HEK293 (cell line): ENCODE data around the gene SLC35D3.

Source experiments
- CTCF ChIA-PET: fragments of 350-600 bp; formaldehyde crosslinking; extraction: SDS; loops from one replicate; lab custom pipeline; 2021; ENCODE audit warnings: antibody characterized with exemption; lab: Yijun Ruan, JAX
- POLR2A ChIA-PET: fragments of 300-600 bp; formaldehyde crosslinking; extraction: SDS; loops from one replicate; lab custom pipeline; 2020; ENCODE audit warnings: antibody characterized with exemption, inconsistent platforms; lab: Yijun Ruan, JAX
- H3K27ac ChIP-seq: fragments of 200-500 bp; sonication (Bioruptor generic); 2 replicates; pipeline ENCODE4 v1.5.1; 2014; ENCODE audit warnings: low read depth, low read length, control low read depth, inconsistent platforms; ENCODE audit errors: extremely low read depth
- H3K36me3 ChIP-seq, 2 experiments: fragments of 200-500 bp in 1 of 2; sonication (Bioruptor generic) in 1 of 2; 1 replicate in 1 of 2; 2 replicates in 1 of 2; pipeline ENCODE4 v1.5.1; 2014 to 2017; ENCODE audit warnings: inconsistent platforms in 2 of 2, low read length in 2 of 2; ENCODE audit not compliant: control insufficient read depth in 2 of 2, insufficient read depth in 1 of 2
- H3K4me1 ChIP-seq: fragments of 200-500 bp; sonication (Bioruptor generic); 2 replicates; pipeline ENCODE4 v1.5.1; 2014; ENCODE audit warnings: mild to moderate bottlenecking, low read length, inconsistent platforms; ENCODE audit not compliant: control insufficient read depth, insufficient read depth
- H3K4me3 ChIP-seq: 2 replicates; pipeline ENCODE4 v1.5.1; 2011; ENCODE audit warnings: low read depth, mild to moderate bottlenecking, control low read depth, low read length, moderate library complexity
- H3K9me3 ChIP-seq: fragments of 200-500 bp; sonication (Bioruptor generic); 2 replicates; pipeline ENCODE4 v1.5.1; 2014; ENCODE audit warnings: low read depth, low read length, inconsistent platforms; ENCODE audit not compliant: control insufficient read depth, insufficient read depth
- FEZF1 ChIP-seq: fragments of 450-650 bp; formaldehyde crosslinking; IDR thresholded peaks from 2 replicates; pipeline ENCODE4 v1.5.1; 2016; ENCODE audit warnings: missing biosample characterization, missing genetic modification characterization
- HOXC10 ChIP-seq: sonication (generic); formaldehyde crosslinking; IDR thresholded peaks from 2 replicates; pipeline ENCODE4 v1.8.1; 2023; ENCODE audit warnings: mild to moderate bottlenecking, missing genetic modification reagents
- KLF10 ChIP-seq: fragments of 450-650 bp; IDR thresholded peaks from 2 replicates; pipeline ENCODE4 v1.5.1; 2018; ENCODE audit warnings: missing biosample characterization, mild to moderate bottlenecking, missing genetic modification characterization
- MEIS1 ChIP-seq: sonication (generic); formaldehyde crosslinking; IDR thresholded peaks from 2 replicates; pipeline ENCODE4 v1.8.1; 2022; ENCODE audit warnings: missing genetic modification reagents, mild to moderate bottlenecking, borderline replicate concordance
- MZF1 ChIP-seq: fragments of 450-650 bp; formaldehyde crosslinking; IDR thresholded peaks from 2 replicates; pipeline ENCODE4 v1.5.1; 2017; ENCODE audit warnings: missing biosample characterization, missing genetic modification characterization, borderline replicate concordance
- TCF7L2 ChIP-seq: IDR thresholded peaks from 2 replicates; pipeline ENCODE4 v1.6.1; 2011; ENCODE audit warnings: low read depth, mild to moderate bottlenecking, inconsistent platforms, low read length, moderate library complexity, borderline replicate concordance
- TRIM28 ChIP-seq: IDR thresholded peaks from 2 replicates; pipeline ENCODE4 v1.6.1; 2011; ENCODE audit warnings: low read length, control low read depth, borderline replicate concordance
- YY2 ChIP-seq: fragments of 450-650 bp; formaldehyde crosslinking; IDR thresholded peaks from 2 replicates; pipeline ENCODE4 v1.5.1; 2016; ENCODE audit warnings: missing biosample characterization, missing genetic modification characterization
- ZFP41 ChIP-seq: fragments of 450-650 bp; formaldehyde crosslinking; IDR thresholded peaks from 2 replicates; pipeline ENCODE4 v1.5.1; 2016; ENCODE audit warnings: missing biosample characterization, missing genetic modification characterization, borderline replicate concordance
- ZNF140 ChIP-seq: fragments of 450-650 bp; formaldehyde crosslinking; IDR thresholded peaks from 2 replicates; pipeline ENCODE4 v1.5.1; 2016; ENCODE audit warnings: missing biosample characterization, missing genetic modification characterization
- ZNF302 ChIP-seq: fragments of 450-650 bp; formaldehyde crosslinking; IDR thresholded peaks from 2 replicates; pipeline ENCODE4 v1.5.1; 2016; ENCODE audit warnings: missing biosample characterization, missing genetic modification characterization, low read depth
- ZNF311 ChIP-seq: fragments of 450-650 bp; formaldehyde crosslinking; IDR thresholded peaks from 2 replicates; pipeline ENCODE4 v1.5.1; 2017; ENCODE audit warnings: missing biosample characterization, missing genetic modification characterization, borderline replicate concordance
- ZNF426 ChIP-seq: fragments of 450-650 bp; formaldehyde crosslinking; IDR thresholded peaks from 2 replicates; pipeline ENCODE4 v1.5.1; 2017; ENCODE audit warnings: missing biosample characterization, missing genetic modification characterization, mild to moderate bottlenecking, inconsistent platforms, moderate library complexity
- ZNF660 ChIP-seq: fragments of 450-650 bp; IDR thresholded peaks from 2 replicates; pipeline ENCODE4 v1.5.1; 2018; ENCODE audit warnings: missing biosample characterization, mild to moderate bottlenecking, missing genetic modification characterization
- ZNF664 ChIP-seq: fragments of 450-650 bp; formaldehyde crosslinking; IDR thresholded peaks from 2 replicates; pipeline ENCODE4 v1.5.1; 2016; ENCODE audit warnings: missing biosample characterization, missing genetic modification characterization
- ZNF670 ChIP-seq: fragments of 450-650 bp; formaldehyde crosslinking; IDR thresholded peaks from 2 replicates; pipeline ENCODE4 v1.5.1; 2016; ENCODE audit warnings: missing biosample characterization, missing genetic modification characterization, low read depth
- ZNF777 ChIP-seq: fragments of 450-650 bp; formaldehyde crosslinking; IDR thresholded peaks from 2 replicates; pipeline ENCODE4 v1.5.1; 2017; ENCODE audit warnings: missing biosample characterization, missing genetic modification characterization, borderline replicate concordance
- TF ChIP-seq, protein P1 (sequence below): fragments of 450-650 bp; formaldehyde crosslinking; IDR thresholded peaks from 2 replicates; pipeline ENCODE4 v1.5.1; 2017; ENCODE audit warnings: missing biosample characterization, missing genetic modification characterization
- TF ChIP-seq, protein P2 (sequence below): fragments of 450-650 bp; formaldehyde crosslinking; IDR thresholded peaks from 2 replicates; pipeline ENCODE4 v1.5.1; 2016; ENCODE audit warnings: missing biosample characterization, missing genetic modification characterization
- TF ChIP-seq, protein P3 (sequence below): fragments of 450-650 bp; formaldehyde crosslinking; IDR thresholded peaks from 2 replicates; pipeline ENCODE4 v1.5.1; 2016; ENCODE audit warnings: missing biosample characterization, missing genetic modification characterization
- TF ChIP-seq, protein P4 (sequence below): fragments of 450-650 bp; formaldehyde crosslinking; IDR thresholded peaks from 2 replicates; pipeline ENCODE4 v1.5.1; 2017; ENCODE audit warnings: missing biosample characterization, missing genetic modification characterization

SLC35D3 gene

DNA sequence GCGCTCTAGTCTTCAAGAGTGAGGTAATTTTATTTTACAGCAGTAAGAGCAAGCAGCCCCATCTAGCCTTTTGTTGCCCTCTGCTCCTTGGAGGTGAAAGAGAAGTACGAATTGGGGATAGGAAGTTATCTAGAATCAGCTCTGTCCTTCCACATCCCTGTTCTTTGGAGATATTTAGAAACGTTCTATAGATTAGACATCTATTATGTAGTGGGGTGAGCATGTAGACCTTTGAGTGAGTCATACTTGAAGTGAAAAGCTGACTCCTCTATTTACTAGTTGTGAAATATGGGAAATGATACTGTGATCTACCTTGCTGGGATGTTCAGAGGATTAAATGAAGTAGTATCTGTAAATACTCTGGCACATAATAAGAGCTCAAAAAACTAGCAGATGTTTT is 36.0 kb upstream of the SLC35D3 start:
- H3K9me3 ChIP-seq: no peaks in the 10 kb centered on the region
- H3K4me3 ChIP-seq: no peak overlapping the region
- H3K36me3 ChIP-seq: no peaks in the 10 kb centered on the region
- CTCF ChIA-PET: interaction anchor here (0.6 to 7.5 kb wide), 3 partner anchors 11 to 568 kb away, joined by 3 to 33 read pairs (median 3); no protein-coding TSS in a partner anchor
- H3K4me1 ChIP-seq: peaks cover 24% of the 10 kb centered on the region
- TF ChIP-seq ZNF664 (peak; percentile 84), ZNF670 (tag by site-specific recombination) (no peak)
- POLR2A ChIA-PET: no interaction called here
- H3K27ac ChIP-seq: no peak overlapping the region

DNA sequence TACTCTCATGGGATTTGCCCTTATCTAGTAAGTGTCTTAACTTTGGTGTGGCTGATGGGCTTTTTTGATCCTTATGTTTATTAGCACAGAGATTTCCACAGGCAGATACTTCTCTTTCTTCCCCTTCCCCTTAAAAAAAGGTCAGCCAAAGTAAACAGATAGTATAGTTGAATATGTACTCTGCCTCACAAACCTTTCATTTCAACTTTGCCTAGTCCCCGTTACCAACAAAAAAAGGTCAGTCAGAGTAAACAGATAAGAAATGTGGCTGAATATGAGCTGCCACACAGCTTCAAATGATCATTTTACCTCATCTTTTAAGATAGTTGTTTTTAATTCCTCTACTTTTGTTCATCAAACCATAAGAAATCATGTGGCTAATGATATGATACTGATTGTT is 34.1 kb upstream of the SLC35D3 start:
- peak; percentile 86 for TF ChIP-seq TCF7L2
- TF ChIP-seq ZNF426: no peak
- peak; percentile 52; the same call in 1 of the 2 replicates for TF ChIP-seq TRIM28
- TF ChIP-seq, protein P1, sequence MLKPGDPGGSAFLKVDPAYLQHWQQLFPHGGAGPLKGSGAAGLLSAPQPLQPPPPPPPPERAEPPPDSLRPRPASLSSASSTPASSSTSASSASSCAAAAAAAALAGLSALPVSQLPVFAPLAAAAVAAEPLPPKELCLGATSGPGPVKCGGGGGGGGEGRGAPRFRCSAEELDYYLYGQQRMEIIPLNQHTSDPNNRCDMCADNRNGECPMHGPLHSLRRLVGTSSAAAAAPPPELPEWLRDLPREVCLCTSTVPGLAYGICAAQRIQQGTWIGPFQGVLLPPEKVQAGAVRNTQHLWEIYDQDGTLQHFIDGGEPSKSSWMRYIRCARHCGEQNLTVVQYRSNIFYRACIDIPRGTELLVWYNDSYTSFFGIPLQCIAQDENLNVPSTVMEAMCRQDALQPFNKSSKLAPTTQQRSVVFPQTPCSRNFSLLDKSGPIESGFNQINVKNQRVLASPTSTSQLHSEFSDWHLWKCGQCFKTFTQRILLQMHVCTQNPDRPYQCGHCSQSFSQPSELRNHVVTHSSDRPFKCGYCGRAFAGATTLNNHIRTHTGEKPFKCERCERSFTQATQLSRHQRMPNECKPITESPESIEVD (tag by site-specific recombination): peak; percentile 85
- peak; percentile 88 for TF ChIP-seq FEZF1 (tag by site-specific recombination)
- Histone ChIP-seq H3K9me3 (no peaks in the 10 kb centered on the region), H3K36me3 (no peaks in the 10 kb centered on the region), H3K27ac (no peak overlapping the region), H3K4me1 (peaks cover 24% of the 10 kb centered on the region), H3K4me3 (no peak overlapping the region)
- ChIA-PET POLR2A (no interaction called here), CTCF (interaction anchor here (0.5 to 7.5 kb wide), 5 partner anchors 10 to 1056 kb away, joined by 3 to 33 read pairs (median 3); no protein-coding TSS in a partner anchor)

DNA sequence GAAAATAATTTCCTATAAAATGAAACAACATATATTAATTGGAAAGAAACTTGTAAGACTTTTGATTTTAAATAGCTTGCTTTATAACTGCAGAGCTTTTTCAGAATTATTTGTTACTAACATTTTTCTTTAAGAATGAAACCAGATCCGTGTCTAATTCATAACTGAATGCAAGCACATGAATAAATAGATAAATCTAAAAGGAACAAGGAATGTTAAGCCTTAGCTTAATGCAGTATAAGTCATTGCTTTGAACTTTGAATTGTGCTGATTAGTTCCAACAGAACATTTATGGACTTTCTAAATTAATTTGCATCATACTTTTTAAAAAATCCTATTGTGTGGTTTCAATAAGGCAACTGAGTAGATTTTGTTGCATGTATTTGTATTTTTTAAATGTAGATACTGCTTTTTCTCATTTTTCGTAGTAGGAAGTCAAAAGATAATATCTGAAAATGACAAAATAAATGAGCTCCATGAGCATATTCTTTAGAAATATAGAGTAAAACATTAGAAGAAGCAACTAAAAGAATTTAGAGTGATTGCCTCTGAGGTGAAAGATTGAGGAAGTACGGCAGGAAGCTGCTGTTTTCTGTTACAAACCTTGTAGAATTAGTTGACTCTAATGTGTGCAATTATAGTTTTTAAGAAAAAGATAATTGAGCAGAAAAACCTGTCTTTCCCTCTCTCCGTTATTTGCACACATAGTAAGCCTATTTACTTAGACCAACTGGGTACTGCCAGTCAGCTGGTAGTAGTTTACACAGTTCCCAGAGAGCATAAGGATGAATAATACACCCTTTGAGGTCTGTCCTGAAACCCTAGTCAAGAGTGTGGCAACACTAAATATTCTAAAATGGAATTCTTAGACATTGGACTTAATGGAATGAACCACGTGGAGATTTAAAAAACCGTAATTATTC is 32.6 kb upstream of the SLC35D3 start:
- CTCF ChIA-PET: interaction anchor here (0.6 to 7.5 kb wide), 4 partner anchors 45 to 308 kb away, joined by 3 to 33 read pairs (median 3); no protein-coding TSS in a partner anchor
- TF ChIP-seq ZFP41 (tag by site-specific recombination) (no peak), ZNF140 (tag by site-specific recombination) (no peak), HOXC10 (CRISPR knock-in tag) (no peak), YY2 (no peak), MEIS1 (CRISPR knock-in tag) (no peak), ZNF311 (tag by site-specific recombination) (no peak), KLF10 (no peak), ZNF777 (no peak), ZNF660 (tag by site-specific recombination) (no peak), ZNF302 (no peak), MZF1 (tag by site-specific recombination) (no peak)
- TF ChIP-seq, protein P2, sequence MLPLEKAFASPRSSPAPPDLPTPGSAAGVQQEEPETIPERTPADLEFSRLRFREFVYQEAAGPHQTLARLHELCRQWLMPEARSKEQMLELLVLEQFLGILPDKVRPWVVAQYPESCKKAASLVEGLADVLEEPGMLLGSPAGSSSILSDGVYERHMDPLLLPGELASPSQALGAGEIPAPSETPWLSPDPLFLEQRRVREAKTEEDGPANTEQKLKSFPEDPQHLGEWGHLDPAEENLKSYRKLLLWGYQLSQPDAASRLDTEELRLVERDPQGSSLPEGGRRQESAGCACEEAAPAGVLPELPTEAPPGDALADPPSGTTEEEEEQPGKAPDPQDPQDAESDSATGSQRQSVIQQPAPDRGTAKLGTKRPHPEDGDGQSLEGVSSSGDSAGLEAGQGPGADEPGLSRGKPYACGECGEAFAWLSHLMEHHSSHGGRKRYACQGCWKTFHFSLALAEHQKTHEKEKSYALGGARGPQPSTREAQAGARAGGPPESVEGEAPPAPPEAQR: no peak
- TF ChIP-seq, protein P1 (tag by site-specific recombination): no peak
- TF ChIP-seq, protein P3, sequence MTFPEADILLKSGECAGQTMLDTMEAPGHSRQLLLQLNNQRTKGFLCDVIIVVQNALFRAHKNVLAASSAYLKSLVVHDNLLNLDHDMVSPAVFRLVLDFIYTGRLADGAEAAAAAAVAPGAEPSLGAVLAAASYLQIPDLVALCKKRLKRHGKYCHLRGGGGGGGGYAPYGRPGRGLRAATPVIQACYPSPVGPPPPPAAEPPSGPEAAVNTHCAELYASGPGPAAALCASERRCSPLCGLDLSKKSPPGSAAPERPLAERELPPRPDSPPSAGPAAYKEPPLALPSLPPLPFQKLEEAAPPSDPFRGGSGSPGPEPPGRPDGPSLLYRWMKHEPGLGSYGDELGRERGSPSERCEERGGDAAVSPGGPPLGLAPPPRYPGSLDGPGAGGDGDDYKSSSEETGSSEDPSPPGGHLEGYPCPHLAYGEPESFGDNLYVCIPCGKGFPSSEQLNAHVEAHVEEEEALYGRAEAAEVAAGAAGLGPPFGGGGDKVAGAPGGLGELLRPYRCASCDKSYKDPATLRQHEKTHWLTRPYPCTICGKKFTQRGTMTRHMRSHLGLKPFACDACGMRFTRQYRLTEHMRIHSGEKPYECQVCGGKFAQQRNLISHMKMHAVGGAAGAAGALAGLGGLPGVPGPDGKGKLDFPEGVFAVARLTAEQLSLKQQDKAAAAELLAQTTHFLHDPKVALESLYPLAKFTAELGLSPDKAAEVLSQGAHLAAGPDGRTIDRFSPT (tag by site-specific recombination): no peak
- TF ChIP-seq, protein P4, sequence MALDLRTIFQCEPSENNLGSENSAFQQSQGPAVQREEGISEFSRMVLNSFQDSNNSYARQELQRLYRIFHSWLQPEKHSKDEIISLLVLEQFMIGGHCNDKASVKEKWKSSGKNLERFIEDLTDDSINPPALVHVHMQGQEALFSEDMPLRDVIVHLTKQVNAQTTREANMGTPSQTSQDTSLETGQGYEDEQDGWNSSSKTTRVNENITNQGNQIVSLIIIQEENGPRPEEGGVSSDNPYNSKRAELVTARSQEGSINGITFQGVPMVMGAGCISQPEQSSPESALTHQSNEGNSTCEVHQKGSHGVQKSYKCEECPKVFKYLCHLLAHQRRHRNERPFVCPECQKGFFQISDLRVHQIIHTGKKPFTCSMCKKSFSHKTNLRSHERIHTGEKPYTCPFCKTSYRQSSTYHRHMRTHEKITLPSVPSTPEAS (tag by site-specific recombination): no peak

More for the DNA sequence above, 32.6 kb upstream of the SLC35D3 start:
- no peaks in the 10 kb centered on the region; a peak in 1 of 3 replicates for H3K36me3 ChIP-seq
- H3K27ac ChIP-seq: no peak overlapping the region
- H3K4me3 ChIP-seq: no peak overlapping the region
- peaks cover 24% of the 10 kb centered on the region for H3K4me1 ChIP-seq
- POLR2A ChIA-PET: no interaction called here
- H3K9me3 ChIP-seq: no peaks in the 10 kb centered on the region
